H4 (cell line): ENCODE results near the gene ZNF618. TPM values are rescaled to one million over a fixed set of nuclear protein-coding genes. Genes with fewer than 3 reads are reported as not detected.
A peak's percentile ranks its signal among the peaks of the same experiment; 100 is the strongest.

Experiments
- DNase-seq: peaks from one replicate; pipeline ENCODE4 v3.0.0-alpha.2; 2015; ENCODE audit warnings: low spot score
- total RNA-seq: library from RNA; depleted of rRNA; stranded (reverse); fragments of >200 nt; shearing (Covaris generic); gene quantifications from 2 replicates; pipeline ENCODE4 v1.2.3, GENCODE V29; 2014

ZNF618 gene
- total RNA-seq, 1 experiment from 2014 or later: 4.9 TPM

DNA sequence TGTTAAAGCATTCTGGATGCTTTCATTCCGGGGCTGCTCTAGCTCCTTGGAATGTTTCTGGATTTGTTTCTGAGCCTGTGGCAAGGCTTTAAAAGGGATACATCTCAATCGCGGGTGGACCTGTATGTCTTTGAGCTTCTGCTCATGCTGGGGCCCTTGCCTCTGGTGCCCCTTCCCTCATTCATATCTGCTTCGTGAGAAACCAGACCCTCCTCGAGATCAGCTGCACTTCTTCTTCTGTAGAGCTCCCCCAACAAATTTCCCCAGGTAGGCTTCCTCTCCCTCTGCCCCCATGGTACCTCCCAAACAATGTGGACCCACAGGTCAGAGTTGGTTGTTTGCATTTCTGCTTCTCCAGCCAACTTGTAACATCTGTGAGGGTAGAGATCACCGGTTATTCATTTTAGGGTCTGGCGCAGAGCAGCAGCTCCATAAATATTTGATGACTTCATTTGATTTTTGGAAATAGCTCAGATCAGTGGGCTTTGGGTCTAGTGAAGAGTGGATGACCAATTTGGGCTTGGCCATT, 6.6 kb downstream of the ZNF618 start:
- DNase-seq: no peak

DNA sequence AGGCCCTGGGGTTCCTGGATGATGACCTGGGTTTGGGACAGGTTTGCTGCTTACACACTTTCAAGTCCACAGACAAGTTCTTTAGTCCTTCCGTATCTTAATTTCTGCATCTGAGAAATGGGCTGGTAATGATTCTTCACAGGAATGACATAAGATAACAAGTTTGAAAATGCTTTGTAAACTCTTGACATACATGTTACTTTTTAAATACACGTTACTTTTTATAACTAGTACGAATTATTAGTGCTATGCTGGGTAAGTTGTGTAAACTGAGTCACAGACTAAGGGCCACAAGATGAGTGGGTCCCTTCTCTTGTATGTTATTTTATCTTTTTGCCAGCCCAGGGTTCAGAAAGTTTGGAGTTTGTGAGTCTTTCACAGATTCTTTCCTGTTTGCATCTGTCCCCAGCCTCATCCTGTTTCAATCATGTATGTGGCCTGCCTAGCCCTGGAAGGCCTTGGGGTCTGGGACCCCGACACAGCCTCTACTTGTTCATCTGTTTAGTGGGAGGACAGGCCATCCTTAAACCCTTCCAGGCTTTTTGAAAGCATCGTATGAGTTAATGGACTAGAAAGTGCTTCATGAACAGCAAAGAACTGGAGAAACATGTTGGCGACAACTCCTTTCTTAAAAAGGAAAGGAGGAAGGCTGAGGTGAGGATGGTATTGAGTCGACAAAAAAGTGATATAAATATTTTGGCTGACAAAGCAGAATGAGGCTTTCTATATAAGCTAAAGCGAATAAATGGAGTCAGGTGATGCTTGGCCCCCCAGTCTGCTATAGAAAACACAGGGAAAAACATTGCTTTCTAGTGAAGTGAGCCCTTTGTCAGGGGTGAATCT, 9.3 kb downstream of the ZNF618 start:
- DNase-seq: no peak

DNA sequence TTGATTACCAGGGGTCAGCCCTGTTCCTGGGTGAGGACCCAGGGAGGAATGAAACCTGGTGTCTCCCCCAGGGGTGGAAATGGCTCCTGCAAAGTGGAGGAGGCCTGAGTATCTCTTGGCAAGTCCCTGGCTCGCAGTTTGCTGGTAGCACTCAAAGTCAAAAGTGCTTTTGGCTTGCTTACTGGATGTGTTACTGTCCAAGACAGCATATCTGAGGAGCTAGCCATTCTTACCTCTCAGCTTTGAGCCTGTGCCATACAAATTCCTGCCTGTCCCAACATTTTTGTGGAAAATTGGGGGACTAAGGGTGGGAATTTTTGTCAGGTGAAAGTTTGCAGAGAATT, 9.9 kb downstream of the ZNF618 start:
- DNase-seq: no peak

DNA sequence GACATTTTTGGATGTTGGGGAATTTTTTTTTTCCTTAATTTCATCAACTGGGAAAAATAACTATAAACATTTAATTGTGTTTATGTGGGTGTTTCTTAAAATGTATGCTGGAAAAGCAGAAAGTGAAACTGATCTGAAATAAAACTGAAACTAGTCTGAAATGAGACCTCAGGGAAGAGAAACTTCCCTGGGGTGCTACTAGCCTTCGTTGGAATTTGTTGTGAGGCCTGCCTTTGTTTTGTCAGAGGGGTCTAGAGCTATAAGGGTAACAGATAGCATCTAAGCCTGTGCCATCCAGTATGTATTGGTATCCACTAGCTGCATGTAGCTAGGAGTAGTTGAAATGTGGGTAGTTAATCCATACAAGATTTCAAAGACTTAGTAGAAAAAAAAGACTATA, 10.4 kb downstream of the ZNF618 start:
- DNase-seq: peak; percentile 18

DNA sequence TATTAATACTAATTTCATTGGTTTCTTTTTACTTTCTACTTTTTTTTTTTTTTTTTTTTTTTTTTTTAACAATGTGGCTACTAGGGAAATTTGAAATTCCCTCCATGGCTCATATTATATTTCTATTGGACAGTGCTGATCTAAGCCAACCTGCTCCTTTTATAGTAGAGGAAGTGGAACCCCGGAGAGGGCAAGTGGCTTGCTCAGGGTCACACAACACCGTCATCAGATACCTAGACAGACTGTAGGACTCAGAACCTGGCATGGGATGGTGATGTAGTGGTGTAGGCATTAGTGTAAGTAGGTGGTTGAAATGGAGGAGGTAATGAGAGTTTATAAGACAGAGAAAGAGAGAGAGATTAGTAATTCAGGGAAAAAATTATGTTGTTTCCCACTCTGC, 10.8 kb downstream of the ZNF618 start:
- DNase-seq: no peak

DNA sequence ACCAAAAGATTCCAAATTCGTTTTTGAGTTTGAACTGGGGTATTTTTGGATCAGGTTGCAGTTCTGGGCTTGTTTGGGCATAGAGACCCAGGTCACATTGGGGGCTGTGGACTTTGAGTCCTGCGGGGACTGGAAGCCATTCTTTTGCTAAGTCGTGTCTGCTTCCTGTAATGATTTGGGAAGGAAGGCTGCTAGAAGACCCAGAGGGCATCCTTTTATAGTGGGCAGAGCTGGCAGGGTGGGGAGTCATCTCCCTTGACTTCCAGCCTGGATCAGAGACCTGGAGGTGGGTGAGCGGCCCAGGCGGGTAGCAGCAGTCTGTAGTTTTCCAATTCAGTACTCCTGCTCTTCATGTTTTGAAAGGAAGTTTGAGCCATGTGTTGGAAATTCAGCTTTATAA, 11.3 kb downstream of the ZNF618 start:
- no peak for DNase-seq

DNA sequence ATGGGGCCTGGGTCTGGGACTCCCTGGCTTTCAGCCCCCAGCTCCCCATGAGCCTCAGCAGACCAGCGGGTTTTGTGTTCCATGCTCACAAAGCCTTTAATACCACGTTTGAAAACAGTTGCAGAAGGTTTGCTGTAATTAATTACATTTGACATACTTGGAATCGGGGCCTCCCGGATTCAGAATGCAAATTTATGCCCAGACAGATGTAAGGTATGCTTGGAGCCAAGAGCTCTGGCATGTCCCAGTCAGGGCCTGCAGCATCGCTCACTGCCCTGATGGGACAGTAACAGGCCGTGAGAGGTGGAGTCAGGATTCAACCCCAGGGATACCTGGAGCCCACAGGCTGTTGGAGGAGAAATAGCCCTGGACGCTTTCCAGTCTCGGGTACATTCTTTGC, 12.2 kb downstream of the ZNF618 start:
- no peak for DNase-seq

DNA sequence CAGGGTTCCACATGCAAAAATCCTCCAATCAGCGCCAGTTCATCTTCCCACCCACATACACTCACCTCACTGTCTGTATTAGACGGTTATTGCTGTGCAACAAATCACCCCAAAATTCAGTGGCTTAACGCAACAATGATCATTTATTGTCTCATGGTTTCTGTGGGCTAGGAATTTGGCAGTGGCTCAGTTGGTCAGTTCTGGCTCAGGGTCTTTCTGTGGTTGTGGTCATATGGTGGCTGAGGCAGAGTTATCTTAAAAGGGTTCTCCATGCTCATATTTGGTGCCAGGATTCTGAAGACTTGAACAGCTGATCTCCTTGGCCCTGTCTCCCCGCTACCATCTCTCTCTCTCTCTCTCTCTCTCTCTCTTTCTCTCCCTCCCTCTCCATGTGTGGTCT, 12.9 kb downstream of the ZNF618 start:
- no peak for DNase-seq

DNA sequence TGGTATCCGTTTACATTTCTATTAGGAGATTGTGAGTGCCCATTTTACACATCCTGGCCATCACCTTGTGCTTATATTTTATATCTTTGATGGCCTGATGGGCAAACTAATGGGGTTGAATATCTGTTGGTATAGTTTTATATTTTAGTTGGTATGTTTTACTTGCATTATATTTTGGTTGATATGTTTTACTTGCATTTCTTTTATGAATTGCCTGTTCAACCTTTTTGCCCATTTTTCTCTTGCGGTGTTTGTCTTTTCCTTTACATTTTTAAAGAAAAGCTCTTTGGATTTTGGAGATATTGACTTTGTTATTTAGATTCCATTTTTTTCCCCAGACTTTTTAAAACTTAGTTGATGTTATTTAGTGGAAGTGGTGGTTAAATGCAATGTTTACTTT, 14.6 kb downstream of the ZNF618 start:
- DNase-seq: no peak

DNA sequence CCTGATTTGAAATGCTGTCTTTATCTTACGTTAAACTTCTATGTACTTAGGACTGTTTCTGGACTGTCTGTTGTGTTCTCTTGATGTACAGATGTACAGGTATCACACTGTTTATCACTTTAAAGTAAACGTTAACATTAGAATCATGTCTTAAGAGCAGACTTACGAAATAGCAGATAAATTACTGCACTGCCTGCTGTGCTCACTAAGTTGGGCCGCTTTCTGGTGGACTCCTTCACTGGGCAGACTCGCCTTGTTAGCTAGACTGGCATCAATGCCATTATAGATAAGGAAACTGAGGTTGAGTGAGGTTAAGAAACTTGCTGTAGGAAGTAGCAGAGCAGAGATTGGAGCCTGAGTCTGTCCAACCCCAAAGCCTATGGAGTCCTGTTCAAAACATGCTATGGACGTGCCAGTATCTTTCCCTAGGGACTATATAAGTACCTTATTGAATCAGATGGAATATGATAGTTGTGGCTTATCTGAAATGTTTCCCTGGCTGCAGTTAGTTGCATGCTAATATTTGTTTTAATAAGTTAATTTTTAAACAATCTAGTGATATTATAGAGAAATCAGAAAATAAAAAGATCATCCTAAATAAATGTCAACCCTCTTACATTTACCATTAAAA, 16.9 kb downstream of the ZNF618 start:
- no peak for DNase-seq

DNA sequence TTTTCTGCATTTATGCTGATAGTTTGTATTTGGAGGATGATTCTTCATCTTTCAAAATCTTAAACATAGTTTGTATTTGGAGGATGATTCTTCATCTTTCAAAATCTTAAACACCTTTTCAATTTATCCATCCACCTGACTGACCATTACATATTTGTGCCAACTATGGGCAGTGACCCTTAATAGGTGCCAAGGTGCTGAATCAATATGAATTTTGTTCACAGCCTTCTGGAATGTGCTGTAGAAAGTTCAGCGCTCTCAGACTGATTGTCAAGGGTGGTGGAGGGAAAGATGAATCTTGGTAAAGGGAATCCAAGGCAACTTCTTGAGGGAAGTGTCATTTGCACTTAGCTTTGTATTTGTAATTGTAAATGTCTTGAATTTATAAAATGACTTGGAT, 18.1 kb downstream of the ZNF618 start:
- no peak for DNase-seq

DNA sequence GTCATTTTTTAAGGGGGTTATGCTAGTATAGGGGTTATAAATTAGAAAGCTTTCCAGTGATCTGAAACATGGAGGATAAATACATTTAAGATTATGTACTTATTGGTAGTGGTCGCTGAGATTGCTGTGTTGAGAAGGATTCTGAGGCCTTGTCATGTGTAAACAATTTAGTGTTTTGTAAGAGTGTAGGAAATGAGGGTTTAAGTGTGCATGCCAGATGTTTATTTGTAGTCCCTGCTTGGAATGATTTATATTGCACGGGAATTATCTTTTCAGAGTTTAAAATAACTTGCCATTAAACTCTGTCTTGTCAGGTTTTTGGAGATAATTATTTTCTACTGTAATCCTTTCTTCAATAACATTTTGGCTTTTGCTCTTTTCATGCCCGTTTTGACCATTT, 19.4 kb downstream of the ZNF618 start:
- peak; percentile 19 for DNase-seq

DNA sequence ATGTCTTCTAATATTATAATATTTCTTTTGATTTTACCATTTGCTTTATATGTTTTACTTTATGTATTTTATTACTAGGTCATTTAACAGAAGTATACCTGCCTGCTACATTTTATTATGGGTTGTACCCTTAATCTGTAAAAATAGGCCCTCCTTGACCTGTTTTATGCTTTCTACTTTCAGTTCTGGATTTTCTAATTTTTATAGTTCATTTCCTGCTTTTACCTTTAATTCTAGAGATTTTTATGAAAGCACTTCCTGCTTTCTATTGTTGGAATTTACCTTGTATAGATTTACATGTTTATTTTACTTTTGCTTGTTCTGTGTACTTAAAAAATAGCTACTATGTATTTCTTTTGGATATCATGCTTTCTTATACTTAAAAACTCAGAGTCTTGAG, 20.6 kb downstream of the ZNF618 start:
- no peak for DNase-seq

DNA sequence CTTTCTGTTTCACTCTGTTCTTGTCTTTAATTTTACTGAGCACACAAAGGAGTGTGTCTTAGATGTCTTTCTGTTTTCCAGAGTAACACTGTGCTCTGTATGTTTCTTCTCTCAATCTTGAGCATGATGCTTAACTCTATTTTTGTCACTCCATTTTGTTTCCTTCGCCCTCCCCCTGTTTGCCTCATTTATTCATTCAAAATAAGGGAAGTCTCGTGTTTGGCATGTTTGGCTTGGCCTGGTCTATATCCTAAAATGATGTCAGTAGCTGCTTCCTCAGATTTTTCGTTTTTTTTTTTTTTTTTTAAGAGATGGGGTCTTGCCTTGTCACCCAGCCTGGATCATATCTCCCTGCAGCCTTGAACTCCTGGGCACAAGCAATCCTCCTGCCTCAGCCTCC, 22.0 kb downstream of the ZNF618 start:
- DNase-seq: no peak

DNA sequence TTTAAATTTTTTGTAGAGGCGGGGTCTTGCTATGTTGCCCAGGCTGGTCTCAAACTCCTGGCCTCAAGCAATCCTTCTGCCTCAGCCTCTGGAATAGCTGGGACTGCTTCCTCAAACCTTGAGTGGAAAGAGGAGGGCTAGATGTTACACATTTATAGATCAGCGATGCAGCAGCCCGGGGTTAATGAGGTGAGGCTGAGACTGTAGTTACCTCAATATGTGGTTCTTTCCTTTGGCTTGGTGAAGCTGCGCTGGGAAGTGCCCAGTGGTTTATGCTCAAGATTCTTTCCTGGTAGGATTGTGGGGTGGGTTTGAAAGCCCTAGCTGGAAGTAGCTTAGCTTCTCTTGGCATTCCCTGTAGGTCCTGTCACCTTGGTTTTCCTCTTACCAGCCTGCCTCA, 22.5 kb downstream of the ZNF618 start:
- no peak for DNase-seq

DNA sequence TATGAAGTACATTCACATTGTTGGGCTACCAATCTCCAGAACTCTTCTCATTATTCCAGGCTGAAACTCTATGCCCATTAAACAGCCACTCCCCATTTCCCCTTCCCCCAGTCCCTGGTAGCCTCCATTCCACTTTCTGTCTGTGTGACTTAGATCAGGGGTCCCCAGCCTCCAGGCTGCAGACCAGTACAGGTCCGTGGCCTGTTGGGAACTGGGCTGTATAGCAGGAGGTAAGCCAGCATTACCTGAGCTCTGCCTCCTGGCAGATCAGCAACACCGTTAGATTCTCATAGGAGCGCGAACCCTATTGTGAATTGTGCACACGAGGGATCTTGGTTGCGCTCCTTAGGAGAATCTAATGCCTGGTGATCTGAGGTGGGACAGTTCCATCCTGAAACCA, 23.1 kb downstream of the ZNF618 start:
- DNase-seq: no peak

DNA sequence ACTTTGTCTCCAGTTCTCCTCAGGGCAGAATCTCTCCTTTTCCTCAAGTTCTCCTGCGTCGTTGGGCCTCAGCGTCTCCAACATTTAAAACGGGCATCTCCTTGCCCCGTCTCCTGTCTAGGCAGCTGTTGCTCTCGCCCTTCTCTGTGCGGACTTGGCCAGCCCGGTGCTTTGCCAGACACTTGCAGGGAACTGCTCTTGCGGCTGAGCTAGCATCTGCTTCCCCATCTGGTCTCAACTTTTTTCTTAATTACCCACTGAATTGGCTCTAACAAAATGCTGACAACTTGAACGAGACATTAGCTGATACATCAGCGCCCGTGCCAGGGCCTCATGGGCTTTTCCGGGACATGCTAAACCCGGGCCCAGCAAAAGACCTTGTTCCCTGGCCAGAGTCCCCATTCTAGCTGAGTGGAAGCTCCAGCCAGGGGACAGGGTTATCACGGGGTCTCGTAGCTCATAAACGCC, 25.1 kb downstream of the ZNF618 start:
- no peak for DNase-seq

DNA sequence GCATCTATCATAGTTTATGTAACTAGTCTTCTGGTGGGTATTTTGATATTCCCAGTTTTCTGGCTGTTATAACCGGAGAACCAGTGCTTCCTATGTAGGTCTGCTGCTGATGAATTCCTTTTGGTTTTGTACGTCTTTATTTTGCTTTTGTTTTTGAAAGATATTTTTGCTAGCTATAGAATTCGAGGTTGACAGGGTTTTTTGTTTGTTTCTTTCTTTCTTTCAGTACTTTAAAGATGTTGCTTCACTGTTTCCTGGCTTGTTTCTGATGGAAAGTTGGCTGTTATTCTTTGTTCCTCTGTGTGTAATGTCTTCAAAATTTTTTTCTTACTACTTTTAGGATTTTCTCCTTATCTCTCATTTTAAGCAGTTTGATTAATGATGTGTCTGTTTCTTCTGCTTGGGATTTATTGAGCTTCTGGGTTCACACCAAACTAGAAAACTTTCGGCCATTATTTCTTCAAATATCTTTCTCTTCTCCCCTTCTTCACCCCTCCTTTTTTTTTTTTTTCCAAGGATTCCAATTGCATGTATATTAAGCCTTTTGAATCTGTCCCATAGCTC, 27.5 kb downstream of the ZNF618 start:
- DNase-seq: no peak

DNA sequence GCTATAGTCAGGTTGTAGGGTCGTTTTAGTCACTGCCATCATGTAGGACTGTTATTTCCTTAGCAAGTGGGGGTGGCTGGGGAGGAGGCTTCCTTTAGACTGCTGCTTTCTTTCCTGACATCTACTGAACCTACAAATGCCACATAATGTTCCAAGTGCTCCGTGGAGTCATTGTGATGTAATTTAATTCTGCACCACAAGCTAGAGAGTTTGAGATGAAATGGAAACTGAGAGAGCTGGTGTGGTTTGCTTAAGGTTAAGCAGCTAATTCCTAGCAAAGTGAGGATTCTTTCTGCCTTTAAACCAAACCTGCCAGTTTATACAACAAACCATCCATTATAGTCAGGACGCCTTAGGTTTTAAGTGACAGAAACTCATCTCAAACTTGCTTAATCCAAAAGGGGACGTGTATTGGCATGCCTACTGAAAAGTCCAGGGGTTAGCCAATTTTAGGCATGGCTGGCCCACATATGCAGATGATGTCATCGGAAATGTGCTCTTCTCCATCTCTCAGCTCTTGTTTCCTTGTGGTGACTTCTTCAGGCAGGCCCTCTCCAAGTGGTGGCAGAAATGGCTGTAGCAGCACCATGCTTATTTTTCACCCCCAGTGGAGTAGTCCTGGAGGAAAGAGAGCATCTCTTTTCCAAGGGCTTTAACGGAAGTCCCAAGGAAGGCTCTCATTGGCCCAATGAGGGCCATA, 30.5 kb downstream of the ZNF618 start:
- DNase-seq: no peak

DNA sequence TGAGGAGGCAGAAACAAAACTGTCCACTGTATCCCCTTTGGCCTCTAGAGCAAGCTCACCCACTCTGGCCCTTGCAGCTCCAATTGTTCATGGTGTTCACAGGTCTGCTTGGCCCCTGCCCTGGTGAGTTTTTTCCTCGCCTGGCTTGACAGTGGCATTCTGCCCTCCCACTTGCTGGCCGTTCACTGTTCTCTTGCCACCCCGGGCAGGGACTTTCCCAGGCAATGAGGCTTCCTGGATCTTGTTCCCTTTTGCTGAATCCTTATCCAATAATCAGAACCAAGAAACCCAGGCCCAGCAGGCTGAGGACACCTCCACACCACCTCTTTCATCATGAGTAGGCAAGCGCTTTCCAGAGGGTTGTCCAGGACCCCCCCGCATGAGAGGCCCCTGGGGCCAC, 31.2 kb downstream of the ZNF618 start:
- DNase-seq: no peak

DNA sequence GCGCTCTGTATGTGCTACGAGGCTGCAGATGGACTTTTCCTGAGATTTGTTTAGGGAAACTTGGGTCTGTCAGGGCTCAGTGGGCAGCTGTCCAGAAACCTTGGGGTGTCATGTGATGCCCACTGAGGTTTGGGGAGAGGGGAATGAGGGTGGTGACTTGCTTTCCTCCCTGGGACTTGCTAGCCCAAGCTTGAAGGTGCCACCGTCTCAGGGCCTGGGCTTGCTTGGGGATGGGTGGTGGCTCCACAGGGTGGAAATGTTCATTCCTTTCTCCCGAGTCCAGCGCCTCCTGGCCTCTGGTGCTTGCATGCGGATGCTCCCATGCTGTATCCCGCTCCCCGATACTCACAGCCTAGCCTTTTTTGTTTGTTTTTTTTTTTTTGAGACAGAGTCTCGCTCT, 33.3 kb downstream of the ZNF618 start:
- no peak for DNase-seq

DNA sequence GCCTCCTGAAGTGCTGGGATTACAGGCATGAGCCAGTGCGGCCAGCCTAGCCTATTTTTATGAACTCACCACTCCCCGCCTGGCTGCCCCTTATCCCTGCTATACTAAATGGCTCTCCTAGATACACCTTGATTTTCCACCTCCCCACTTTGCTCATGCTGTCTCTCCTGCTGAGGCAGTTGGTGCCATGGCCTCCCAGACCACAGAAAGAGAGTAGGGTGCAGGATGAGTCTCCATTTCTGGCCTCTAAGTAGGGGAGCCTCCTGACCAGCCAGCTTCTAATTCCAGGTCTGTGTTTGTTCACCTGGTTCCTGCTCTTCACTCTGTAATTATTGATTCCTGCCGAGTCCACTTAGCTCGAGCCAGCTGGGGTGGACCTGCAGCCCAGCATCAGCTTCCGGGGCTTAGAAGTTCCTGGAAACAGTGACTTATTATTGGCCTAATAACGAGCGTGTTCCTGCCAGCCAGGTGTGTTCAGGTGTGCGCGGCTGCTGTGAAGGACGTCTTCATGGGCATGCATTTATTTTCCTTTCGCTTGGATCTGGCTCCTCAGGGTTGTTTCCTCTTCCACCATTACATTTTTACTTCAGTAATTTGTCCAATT, 34.0 kb downstream of the ZNF618 start:
- no peak for DNase-seq
